Testis (tissue), 3 donors: ENCODE measurements around the gene CDH13. TPM values are rescaled to one million over a fixed set of nuclear protein-coding genes. Genes with fewer than 3 reads are reported as not detected.

Source experiments
- DNase-seq: peaks from one replicate; pipeline ENCODE4 v3.0.0-alpha.2; 2019
- H3K27ac ChIP-seq, 2 donors: fragments of 200-600 bp; sonication (generic); one replicate each; pipeline ENCODE4 v1.5.1; 2019
- H3K27me3 ChIP-seq: fragments of 200-600 bp; sonication (generic); one replicate; pipeline ENCODE4 v1.5.1; 2019
- H3K36me3 ChIP-seq: fragments of 200-600 bp; sonication (generic); one replicate; pipeline ENCODE4 v1.5.1; 2017; ENCODE audit warnings: low read depth; ENCODE audit errors: missing control alignments
- H3K4me1 ChIP-seq: fragments of 200-600 bp; sonication (generic); one replicate; pipeline ENCODE4 v1.5.1; 2019
- H3K4me3 ChIP-seq, 2 donors: fragments of 200-600 bp; sonication (generic); one replicate each; pipeline ENCODE4 v1.5.1; 2017 to 2019
- H3K9me3 ChIP-seq: fragments of 200-600 bp; sonication (generic); one replicate; pipeline ENCODE4 v1.5.1; 2017
- CTCF ChIP-seq, 3 experiments: fragments of 450-650 bp in 2 of 3; fragments of 200-600 bp in 1 of 3; sonication (generic) in 1 of 3; IDR thresholded peaks; one replicate each; pipeline ENCODE4 v1.5.1; 2016 to 2019; ENCODE audit warnings: antibody characterized with exemption in 3 of 3, mild to moderate bottlenecking in 2 of 3, moderate library complexity in 1 of 3
- POLR2A ChIP-seq: fragments of 450-650 bp; IDR thresholded peaks from one replicate; pipeline ENCODE4 v1.6.1; 2017; ENCODE audit warnings: antibody characterized with exemption, mild to moderate bottlenecking, moderate library complexity
- WGBS, 2 donors: methylation state at CpG; one replicate each; pipeline ENCODE4 v1.1.5; 2018; 5-methylcytosine and 5-hydroxymethylcytosine counted together
- intact Hi-C: fragments of 100-400 bp; cut with DNase I; formaldehyde crosslinking; loops from one replicate; pipeline ENCODE4 v1.15.1; 2023; ENCODE audit warnings: low total_unique reads
- polyA plus RNA-seq: library from polyadenylated mRNA; stranded (reverse); fragments of 350-450 nt; fragmentation: Illumina TruSeq; extraction: RNeasy Lipid Tissue Mini Kit (QIAGEN cat#74804); gene quantifications from one replicate; pipeline ENCODE4 v1.2.3, GENCODE V29; 2014; ENCODE audit warnings: low read depth, low replicate concordance; ENCODE audit not compliant: insufficient read depth
- total RNA-seq, 2 donors: library from RNA; depleted of rRNA; stranded (reverse); fragments of >200 nt; gene quantifications; one replicate each; pipeline ENCODE4 v1.2.3, GENCODE V29; 2016

The CDH13 gene
- total and polyA plus RNA-seq, 3 donors from 2014 or later, result 1.2 to 11.1 (median 2.0) TPM

GRCh38 chr16:83810901-83811300 lies 1184.1 kb downstream of the CDH13 start:
- intact Hi-C loops, result no loop called here
- Histone ChIP-seq H3K4me3 (no peak overlapping the region), H3K27ac (no peak overlapping the region), H3K4me1 (peaks cover 25% of the 10 kb centered on the region), H3K36me3 (no peaks in the 10 kb centered on the region), H3K9me3 (no peaks in the 10 kb centered on the region), H3K27me3 (no peaks in the 10 kb centered on the region)
- WGBS, 2 donors, result 78 to 80% methylated on average over 1 of the region's 1 CpG
- TF ChIP-seq CTCF (IDR thresholded peaks at IDR 0.05) (no peak), POLR2A (no peak)
- DNase-seq, result no peak

GRCh38 chr16:83813823-83814658 lies 1187.3 kb downstream of the CDH13 start:
- DNase-seq, result no peak
- Histone ChIP-seq H3K4me3 (no peak overlapping the region), H3K36me3 (no peaks in the 10 kb centered on the region), H3K27ac (no peak overlapping the region), H3K4me1 (peaks cover 19% of the 10 kb centered on the region), H3K27me3 (no peaks in the 10 kb centered on the region), H3K9me3 (no peaks in the 10 kb centered on the region)
- WGBS, 2 donors, result 22 to 24% methylated on average over 13 of the region's 13 CpGs
- intact Hi-C loops, result no loop called here
- TF ChIP-seq POLR2A, result no peak
- TF ChIP-seq CTCF (IDR thresholded peaks at IDR 0.05), result no peak

- 63 to 68% methylated on average over 4 of the region's 4 CpGs for WGBS, 2 donors
- no peak for DNase-seq
- H3K4me1 ChIP-seq, result peaks cover 13% of the 10 kb centered on the region
Observed at GRCh38 chr16:83814659-83814985, 1187.9 kb downstream of the CDH13 start.

GRCh38 chr16:83817022-83817421 lies 1190.3 kb downstream of the CDH13 start:
- TF ChIP-seq CTCF (IDR thresholded peaks at IDR 0.05) (no peak), POLR2A (no peak)
- peaks cover 11% of the 10 kb centered on the region for H3K4me1 ChIP-seq
- intact Hi-C loops, result no loop called here
- no peak for DNase-seq
- H3K9me3 ChIP-seq, result no peaks in the 10 kb centered on the region
- no peak overlapping the region for H3K27ac ChIP-seq
- no peaks in the 10 kb centered on the region for H3K27me3 ChIP-seq
- WGBS, 2 donors, result 94% methylated on average over 12 of the region's 12 CpGs
- H3K36me3 ChIP-seq, result no peaks in the 10 kb centered on the region
- H3K4me3 ChIP-seq, result no peak overlapping the region

More at GRCh38 chr16:83814659-83814985, 1187.9 kb downstream of the CDH13 start:
- H3K36me3 ChIP-seq, result no peaks in the 10 kb centered on the region
- TF ChIP-seq CTCF (IDR thresholded peaks at IDR 0.05), result no peak
- TF ChIP-seq POLR2A, result no peak
- intact Hi-C loops, result no loop called here
- no peaks in the 10 kb centered on the region for H3K27me3 ChIP-seq
- H3K9me3 ChIP-seq, result no peaks in the 10 kb centered on the region
- no peak overlapping the region for H3K4me3 ChIP-seq
- H3K27ac ChIP-seq, result no peak overlapping the region

GRCh38 chr16:83818276-83818675 lies 1191.5 kb downstream of the CDH13 start:
- WGBS, 2 donors, result 88 to 91% methylated on average over 5 of the region's 5 CpGs
- H3K27me3 ChIP-seq, result no peaks in the 10 kb centered on the region
- no peaks in the 10 kb centered on the region for H3K9me3 ChIP-seq
- no peak overlapping the region for H3K4me3 ChIP-seq
- no peak overlapping the region for H3K27ac ChIP-seq
- intact Hi-C loops, result no loop called here
- no peaks in the 10 kb centered on the region for H3K36me3 ChIP-seq
- DNase-seq, result no peak
- TF ChIP-seq CTCF (IDR thresholded peaks at IDR 0.05), result no peak
- no peak for TF ChIP-seq POLR2A
- H3K4me1 ChIP-seq, result peaks cover 11% of the 10 kb centered on the region
